Measurements from ENCODE around the gene EFEMP2. TPM values are rescaled to one million over a fixed set of nuclear protein-coding genes. Genes with fewer than 3 reads are reported as not detected.

EFEMP2 gene
- polyA plus RNA-seq, 1 donor (not counting 4 experiments of a cell fraction or from before 2014, with no cell fraction given) = 4.8 TPM

DNA sequence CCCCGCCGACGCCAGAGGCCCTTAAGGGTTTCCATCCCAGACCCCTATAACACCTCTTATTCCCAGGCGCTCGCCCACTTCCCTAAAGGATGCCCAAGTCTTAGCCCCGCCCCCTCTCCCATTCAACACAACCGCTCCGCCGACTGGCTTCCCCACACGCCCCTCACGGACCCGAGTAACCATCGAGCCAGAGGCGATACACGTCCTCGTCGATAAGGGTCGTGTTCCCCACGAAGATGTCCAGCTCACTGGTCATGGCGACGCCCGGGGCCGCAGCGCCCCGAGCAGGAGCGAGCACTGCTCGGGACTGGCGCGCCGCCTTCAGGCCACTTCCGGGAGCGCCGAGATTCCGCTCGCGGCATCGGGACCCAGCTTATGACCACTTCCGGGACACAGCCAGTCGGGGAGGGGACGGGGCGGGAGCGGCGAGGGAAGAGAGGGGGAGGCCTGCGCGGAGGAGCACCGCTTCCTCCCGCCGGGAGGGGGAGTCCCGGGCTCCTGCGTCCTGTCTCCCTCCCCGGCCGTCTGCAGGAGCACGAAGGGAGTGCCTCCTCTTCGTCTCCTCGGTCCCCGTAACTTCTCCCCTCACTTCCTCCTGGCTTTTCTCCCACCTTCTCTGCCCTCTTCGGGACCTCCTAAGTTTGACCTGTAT lies 15.7 kb upstream of the EFEMP2 start, which contains the start of gene FIBP:
TSS of gene FIBP (minus strand) at position 309 of the 652 bp plus-strand sequence. CDS start at position 256, 53 bp downstream.
- H3K9me3 ChIP-seq (ENCODE audit: control insufficient read depth, low read depth, low read length) = no peaks in the 10 kb centered on the region
- no peaks in the 10 kb centered on the region for H3K9me1 ChIP-seq (ENCODE audit: control insufficient read depth, extremely low read depth, insufficient read depth, low read length)
- peaks cover 30 to 48% of the 10 kb centered on the region in 2 experiments for H3K36me3 ChIP-seq (ENCODE audit: control insufficient read depth in 2 of 2, extremely low read depth in 1 of 2, insufficient read depth in 2 of 2, low read length in 2 of 2)
- no peak for FAIRE-seq
- TF ChIP-seq, protein P1, sequence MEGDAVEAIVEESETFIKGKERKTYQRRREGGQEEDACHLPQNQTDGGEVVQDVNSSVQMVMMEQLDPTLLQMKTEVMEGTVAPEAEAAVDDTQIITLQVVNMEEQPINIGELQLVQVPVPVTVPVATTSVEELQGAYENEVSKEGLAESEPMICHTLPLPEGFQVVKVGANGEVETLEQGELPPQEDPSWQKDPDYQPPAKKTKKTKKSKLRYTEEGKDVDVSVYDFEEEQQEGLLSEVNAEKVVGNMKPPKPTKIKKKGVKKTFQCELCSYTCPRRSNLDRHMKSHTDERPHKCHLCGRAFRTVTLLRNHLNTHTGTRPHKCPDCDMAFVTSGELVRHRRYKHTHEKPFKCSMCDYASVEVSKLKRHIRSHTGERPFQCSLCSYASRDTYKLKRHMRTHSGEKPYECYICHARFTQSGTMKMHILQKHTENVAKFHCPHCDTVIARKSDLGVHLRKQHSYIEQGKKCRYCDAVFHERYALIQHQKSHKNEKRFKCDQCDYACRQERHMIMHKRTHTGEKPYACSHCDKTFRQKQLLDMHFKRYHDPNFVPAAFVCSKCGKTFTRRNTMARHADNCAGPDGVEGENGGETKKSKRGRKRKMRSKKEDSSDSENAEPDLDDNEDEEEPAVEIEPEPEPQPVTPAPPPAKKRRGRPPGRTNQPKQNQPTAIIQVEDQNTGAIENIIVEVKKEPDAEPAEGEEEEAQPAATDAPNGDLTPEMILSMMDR (optimal IDR thresholded peaks at IDR 0.05 in 1 of 3, IDR thresholded peaks at IDR 0.05 in 1 of 3, conservative IDR thresholded peaks at IDR 0.05 in 1 of 3; ENCODE audit: extremely low read depth in 1 of 3, insufficient read depth in 2 of 3, low read length in 3 of 3) = peak; percentile 68 to 94 (median 69)
- no peak for TF ChIP-seq EZH2 (IDR thresholded peaks at IDR 0.05; ENCODE audit: low read length)
- H3K4me3 ChIP-seq (ENCODE audit: control insufficient read depth in 2 of 3, extremely low read depth in 1 of 3, insufficient read depth in 2 of 3, low read depth in 1 of 3, low read length in 3 of 3) = peak within 1 kb of the TSS; percentile 60 to 91 (median 89)
- peak within 1 kb of the TSS; percentile 70 for H3K27ac ChIP-seq (ENCODE audit: control insufficient read depth, insufficient read depth, low read length)
- peak within 1 kb of the TSS; percentile 92 for H3K4me2 ChIP-seq (ENCODE audit: control insufficient read depth, extremely low read depth, insufficient read depth, low read depth, low read length)
- DNase-seq (ENCODE audit: low read depth, low spot score) = no peak
- peak within 1 kb of the TSS; percentile 85 for H2AFZ ChIP-seq (ENCODE audit: control insufficient read depth, low read length)
- no peaks in the 10 kb centered on the region for H3K27me3 ChIP-seq (ENCODE audit: control insufficient read depth, extremely low read depth, insufficient read depth, low read length)
- H3K9ac ChIP-seq (ENCODE audit: control insufficient read depth, extremely low read depth, insufficient read depth, low read length) = peak within 1 kb of the TSS; percentile 67
- peaks cover 38% of the 10 kb centered on the region for H3K4me1 ChIP-seq (ENCODE audit: control insufficient read depth, extremely low read depth, insufficient read depth, low read length)
- H4K20me1 ChIP-seq (ENCODE audit: control insufficient read depth, extremely low read depth, insufficient read depth, low read length) = peaks cover 13% of the 10 kb centered on the region
- peaks cover 22% of the 10 kb centered on the region for H3K79me2 ChIP-seq (ENCODE audit: control insufficient read depth, insufficient read depth, low read length)
- dilution Hi-C loops (cut with MboI; ENCODE audit: extremely low pct_ligation_motif_present, low sequenced_read_pairs) = no loop called here

DNA sequence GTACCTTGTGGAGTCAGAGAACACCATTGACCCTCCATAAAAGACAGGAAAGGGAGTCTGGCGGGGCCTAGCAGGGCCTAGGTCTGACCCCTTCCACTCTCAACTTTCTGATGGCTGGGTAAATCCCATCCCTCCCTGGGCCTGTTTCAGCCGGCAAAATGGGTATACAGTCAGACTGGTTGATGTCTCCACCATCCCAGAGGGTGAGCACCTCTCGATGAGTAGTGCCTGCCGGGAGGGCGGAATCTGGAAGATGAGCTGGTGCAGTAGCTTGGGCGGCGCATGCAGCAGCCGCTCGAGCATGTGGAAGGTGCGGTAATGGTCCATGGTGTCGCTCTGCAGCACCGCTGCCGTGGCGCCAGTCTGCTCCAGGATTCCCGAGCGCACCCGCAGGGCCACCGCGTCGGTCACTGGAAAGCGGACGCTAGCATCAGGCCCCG lies 15.1 kb upstream of the EFEMP2 start:
- Histone ChIP-seq H3K4me1 (ENCODE audit: control insufficient read depth, extremely low read depth, insufficient read depth, low read length) (peaks cover 35% of the 10 kb centered on the region), H3K9me3 (ENCODE audit: control insufficient read depth, low read depth, low read length) (no peaks in the 10 kb centered on the region), H3K9ac (ENCODE audit: control insufficient read depth, extremely low read depth, insufficient read depth, low read length) (peak overlapping the region; percentile 67), H3K4me2 (ENCODE audit: control insufficient read depth, extremely low read depth, insufficient read depth, low read depth, low read length) (peak overlapping the region; percentile 92), H3K4me3 (ENCODE audit: control insufficient read depth in 2 of 3, extremely low read depth in 1 of 3, insufficient read depth in 2 of 3, low read depth in 1 of 3, low read length in 3 of 3) (peak overlapping the region; percentile 60 to 91 (median 89)), H3K27me3 (ENCODE audit: control insufficient read depth, extremely low read depth, insufficient read depth, low read length) (no peaks in the 10 kb centered on the region), H3K79me2 (ENCODE audit: control insufficient read depth, insufficient read depth, low read length) (peaks cover 19% of the 10 kb centered on the region), H2AFZ (ENCODE audit: control insufficient read depth, low read length) (peak overlapping the region; percentile 85), H3K27ac (ENCODE audit: control insufficient read depth, insufficient read depth, low read length) (peak overlapping the region; percentile 64), H3K36me3 (ENCODE audit: control insufficient read depth in 2 of 2, extremely low read depth in 1 of 2, insufficient read depth in 2 of 2, low read length in 2 of 2) (peaks cover 29 to 48% of the 10 kb centered on the region in 2 experiments), H3K9me1 (ENCODE audit: control insufficient read depth, extremely low read depth, insufficient read depth, low read length) (no peaks in the 10 kb centered on the region), H4K20me1 (ENCODE audit: control insufficient read depth, extremely low read depth, insufficient read depth, low read length) (peaks cover 9% of the 10 kb centered on the region)
- TF ChIP-seq EZH2 (IDR thresholded peaks at IDR 0.05; ENCODE audit: low read length) = no peak
- TF ChIP-seq, protein P1 (optimal IDR thresholded peaks at IDR 0.05 in 1 of 3, IDR thresholded peaks at IDR 0.05 in 1 of 3, conservative IDR thresholded peaks at IDR 0.05 in 1 of 3; ENCODE audit: extremely low read depth in 1 of 3, insufficient read depth in 2 of 3, low read length in 3 of 3) = no peak
- FAIRE-seq (no peak), DNase-seq (ENCODE audit: low read depth, low spot score) (no peak)
- dilution Hi-C loops (cut with MboI; ENCODE audit: extremely low pct_ligation_motif_present, low sequenced_read_pairs) = no loop called here

All from keratinocyte (primary cell).